Memory B cell (primary cell): ENCODE data around the gene CCDC85C.

Experiments
- ATAC-seq: fragments of 150-1000 bp; cut with Tn5 transposase; 2 replicates; pipeline ENCODE4 v1.10.0; 2021; ENCODE audit warnings: low read depth, mild to moderate bottlenecking, moderate library complexity
- DNase-seq, 2 donors: peaks; one replicate each; pipeline ENCODE4 v3.0.0; 2022; ENCODE audit warnings: low spot score in 2 of 2
- H3K27ac Mint-ChIP-seq: one replicate; pipeline ENCODE4 v1.8.0; 2022; ENCODE audit warnings: mild to moderate bottlenecking, moderate library complexity, mixed read lengths
- H3K27me3 Mint-ChIP-seq: one replicate; pipeline ENCODE4 v1.8.0; 2022; ENCODE audit warnings: mixed read lengths
- H3K36me3 Mint-ChIP-seq: one replicate; pipeline ENCODE4 v1.8.0; 2022; ENCODE audit warnings: mild to moderate bottlenecking, mixed read lengths
- H3K4me1 Mint-ChIP-seq: one replicate; pipeline ENCODE4 v1.8.0; 2022; ENCODE audit warnings: mixed read lengths
- H3K4me3 Mint-ChIP-seq: one replicate; pipeline ENCODE4 v1.8.0; 2022; ENCODE audit warnings: mild to moderate bottlenecking, moderate library complexity, mixed read lengths
- H3K9me3 Mint-ChIP-seq: one replicate; pipeline ENCODE4 v1.8.0; 2022; ENCODE audit warnings: mixed read lengths

CCDC85C gene

GRCh38 chr14:99593971-99594841 lies 9.8 kb downstream of the CCDC85C start:
- H3K27ac Mint-ChIP-seq, result no peak overlapping the region
- H3K4me3 Mint-ChIP-seq, result no peak overlapping the region
- H3K27me3 Mint-ChIP-seq, result peaks cover 2% of the 10 kb centered on the region
- ATAC-seq, result no peak
- no peaks in the 10 kb centered on the region for H3K9me3 Mint-ChIP-seq
- DNase-seq, result no peak
- H3K4me1 Mint-ChIP-seq, result peaks cover 9% of the 10 kb centered on the region
- peaks cover 2% of the 10 kb centered on the region for H3K36me3 Mint-ChIP-seq

- DNase-seq, result no peak
- H3K4me1 Mint-ChIP-seq, result peaks cover 9% of the 10 kb centered on the region
- ATAC-seq, result no peak
- no peaks in the 10 kb centered on the region for H3K9me3 Mint-ChIP-seq
- H3K27me3 Mint-ChIP-seq, result peaks cover 2% of the 10 kb centered on the region
- H3K27ac Mint-ChIP-seq, result no peak overlapping the region
- no peak overlapping the region for H3K4me3 Mint-ChIP-seq
- peaks cover 2% of the 10 kb centered on the region for H3K36me3 Mint-ChIP-seq
These were observed 10.9 kb downstream of the CCDC85C start for GRCh38 chr14:99592933-99593753.

- no peak for ATAC-seq
- H3K4me1 Mint-ChIP-seq, result peaks cover 9% of the 10 kb centered on the region
- H3K4me3 Mint-ChIP-seq, result no peak overlapping the region
- no peak overlapping the region for H3K27ac Mint-ChIP-seq
- H3K27me3 Mint-ChIP-seq, result peaks cover 3% of the 10 kb centered on the region
- H3K36me3 Mint-ChIP-seq, result peaks cover 2% of the 10 kb centered on the region
- H3K9me3 Mint-ChIP-seq, result no peaks in the 10 kb centered on the region
- no peak for DNase-seq
These were observed 11.6 kb downstream of the CCDC85C start for GRCh38 chr14:99592394-99592793.

GRCh38 chr14:99590746-99591555 lies 13.1 kb downstream of the CCDC85C start:
- H3K4me3 Mint-ChIP-seq, result no peak overlapping the region
- DNase-seq (no peak), ATAC-seq (no peak)
- no peak overlapping the region for H3K27ac Mint-ChIP-seq
- peaks cover 9% of the 10 kb centered on the region for H3K4me1 Mint-ChIP-seq
- peaks cover 2% of the 10 kb centered on the region for H3K36me3 Mint-ChIP-seq
- no peaks in the 10 kb centered on the region for H3K9me3 Mint-ChIP-seq
- peaks cover 3% of the 10 kb centered on the region for H3K27me3 Mint-ChIP-seq

GRCh38 chr14:99589651-99590530 lies 14.1 kb downstream of the CCDC85C start:
- H3K36me3 Mint-ChIP-seq, result peaks cover 2% of the 10 kb centered on the region
- no peak overlapping the region for H3K4me3 Mint-ChIP-seq
- peaks cover 3% of the 10 kb centered on the region for H3K27me3 Mint-ChIP-seq
- H3K4me1 Mint-ChIP-seq, result peaks cover 3% of the 10 kb centered on the region
- H3K9me3 Mint-ChIP-seq, result no peaks in the 10 kb centered on the region
- no peak for DNase-seq
- H3K27ac Mint-ChIP-seq, result no peak overlapping the region
- ATAC-seq, result no peak

- no peak for ATAC-seq
- H3K36me3 Mint-ChIP-seq, result peaks cover 2% of the 10 kb centered on the region
- no peak overlapping the region for H3K4me3 Mint-ChIP-seq
- H3K27me3 Mint-ChIP-seq, result peaks cover 3% of the 10 kb centered on the region
- no peaks in the 10 kb centered on the region for H3K9me3 Mint-ChIP-seq
- no peak for DNase-seq
- no peak overlapping the region for H3K27ac Mint-ChIP-seq
- no peaks in the 10 kb centered on the region for H3K4me1 Mint-ChIP-seq
These were observed 15.0 kb downstream of the CCDC85C start for GRCh38 chr14:99589031-99589441.

- Mint-ChIP-seq H3K27ac (no peak overlapping the region), H3K4me1 (no peaks in the 10 kb centered on the region), H3K4me3 (no peak overlapping the region), H3K36me3 (peaks cover 2% of the 10 kb centered on the region), H3K27me3 (peaks cover 3% of the 10 kb centered on the region), H3K9me3 (no peaks in the 10 kb centered on the region)
- ATAC-seq, result no peak
- no peak for DNase-seq
These were observed 16.3 kb downstream of the CCDC85C start for GRCh38 chr14:99587460-99588278.

GRCh38 chr14:99586761-99587459 lies 17.1 kb downstream of the CCDC85C start:
- Mint-ChIP-seq H3K4me3 (no peak overlapping the region), H3K4me1 (no peaks in the 10 kb centered on the region), H3K27ac (no peak overlapping the region), H3K27me3 (peaks cover 1% of the 10 kb centered on the region), H3K9me3 (no peaks in the 10 kb centered on the region), H3K36me3 (no peaks in the 10 kb centered on the region)
- DNase-seq, result no peak
- no peak for ATAC-seq

- Mint-ChIP-seq H3K27ac (no peak overlapping the region), H3K4me1 (no peaks in the 10 kb centered on the region), H3K27me3 (peaks cover 1% of the 10 kb centered on the region), H3K9me3 (no peaks in the 10 kb centered on the region), H3K36me3 (no peaks in the 10 kb centered on the region), H3K4me3 (no peak overlapping the region)
- no peak for ATAC-seq
- no peak for DNase-seq
These were observed 17.8 kb downstream of the CCDC85C start for GRCh38 chr14:99586054-99586760.

- Mint-ChIP-seq H3K4me1 (peaks cover 4% of the 10 kb centered on the region), H3K27ac (no peak overlapping the region), H3K9me3 (no peaks in the 10 kb centered on the region), H3K27me3 (peaks cover 5% of the 10 kb centered on the region), H3K36me3 (no peaks in the 10 kb centered on the region), H3K4me3 (no peak overlapping the region)
- DNase-seq, result no peak
- no peak for ATAC-seq
These were observed 19.2 kb downstream of the CCDC85C start for GRCh38 chr14:99584823-99585222.

GRCh38 chr14:99581938-99582337 lies 22.1 kb downstream of the CCDC85C start:
- Mint-ChIP-seq H3K4me1 (peaks cover 12% of the 10 kb centered on the region), H3K9me3 (no peaks in the 10 kb centered on the region), H3K27me3 (peaks cover 10% of the 10 kb centered on the region), H3K27ac (no peak overlapping the region), H3K36me3 (no peaks in the 10 kb centered on the region), H3K4me3 (no peak overlapping the region)
- ATAC-seq (no peak), DNase-seq (no peak)

GRCh38 chr14:99581374-99581773 lies 22.6 kb downstream of the CCDC85C start:
- Mint-ChIP-seq H3K4me1 (peaks cover 12% of the 10 kb centered on the region), H3K27me3 (peaks cover 10% of the 10 kb centered on the region), H3K9me3 (no peaks in the 10 kb centered on the region), H3K36me3 (no peaks in the 10 kb centered on the region), H3K4me3 (no peak overlapping the region), H3K27ac (no peak overlapping the region)
- no peak for DNase-seq
- ATAC-seq, result no peak
